ENCODE results near the gene KCNA2.

KCNA2 gene

GRCh38 chr1:110605901-110606656 is at the start of gene KCNA2:
Gene KCNA2 (minus strand): TSS chr1:110606358. CDS start chr1:110604782, 1,576 bp downstream.
- H3K4me1 Mint-ChIP-seq = peaks cover 5% of the 10 kb centered on the region

DNA sequence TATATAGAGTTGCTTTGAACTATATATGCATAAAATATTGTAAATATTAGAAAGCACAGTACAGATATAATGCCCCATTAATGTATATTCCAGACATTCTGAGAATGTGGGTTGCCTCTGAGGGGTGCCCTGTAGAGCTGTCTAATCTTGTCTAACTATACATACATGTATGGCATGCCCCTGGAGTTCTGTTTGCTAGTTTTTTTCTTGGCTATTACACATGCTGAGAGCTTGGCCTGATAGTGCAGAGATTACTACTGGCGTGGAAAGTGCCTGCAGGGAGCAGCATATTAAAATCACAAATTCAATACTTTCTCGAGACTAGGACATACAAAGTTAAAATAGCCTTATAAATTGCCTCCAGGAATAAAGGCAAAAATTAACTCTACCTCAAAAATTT is 44.5 kb upstream of the KCNA2 start:
- Mint-ChIP-seq H3K27me3 (ENCODE audit: low read depth) (peaks cover 14% of the 10 kb centered on the region), H3K27ac (no peak overlapping the region), H3K9me3 (no peaks in the 10 kb centered on the region), H3K4me3 (no peak overlapping the region), H3K4me1 (no peaks in the 10 kb centered on the region), H3K36me3 (ENCODE audit: low read depth) (no peaks in the 10 kb centered on the region)
- TF ChIP-seq CTCF (IDR thresholded peaks at IDR 0.05; ENCODE audit: unreplicated experiment in 3 of 3) = no peak

More at GRCh38 chr1:110605901-110606656, at the start of gene KCNA2:
- Mint-ChIP-seq H3K27ac (no peak within 1 kb of the TSS), H3K27me3 (ENCODE audit: low read depth) (peaks cover 86% of the 10 kb centered on the region), H3K36me3 (ENCODE audit: low read depth) (no peaks in the 10 kb centered on the region), H3K4me3 (peak within 1 kb of the TSS; percentile 82 to 87 (median 86)), H3K9me3 (no peaks in the 10 kb centered on the region)
- no peak for TF ChIP-seq CTCF (IDR thresholded peaks at IDR 0.05; ENCODE audit: unreplicated experiment in 3 of 3)

- H3K27ac Mint-ChIP-seq = no peak overlapping the region
- no peaks in the 10 kb centered on the region for H3K4me1 Mint-ChIP-seq
- no peak overlapping the region for H3K4me3 Mint-ChIP-seq
- no peaks in the 10 kb centered on the region for H3K36me3 Mint-ChIP-seq (ENCODE audit: low read depth)
- no peak for TF ChIP-seq CTCF (IDR thresholded peaks at IDR 0.05; ENCODE audit: unreplicated experiment in 3 of 3)
- peaks cover 10% of the 10 kb centered on the region for H3K27me3 Mint-ChIP-seq (ENCODE audit: low read depth)
- H3K9me3 Mint-ChIP-seq = no peaks in the 10 kb centered on the region
These were observed 42.3 kb upstream of the KCNA2 start for GRCh38 chr1:110648417-110648816.

- H3K27ac Mint-ChIP-seq = no peak overlapping the region
- no peak for TF ChIP-seq CTCF (IDR thresholded peaks at IDR 0.05; ENCODE audit: unreplicated experiment in 3 of 3)
- no peaks in the 10 kb centered on the region for H3K9me3 Mint-ChIP-seq
- no peak overlapping the region for H3K4me3 Mint-ChIP-seq
- no peaks in the 10 kb centered on the region for H3K36me3 Mint-ChIP-seq (ENCODE audit: low read depth)
- H3K27me3 Mint-ChIP-seq (ENCODE audit: low read depth) = peaks cover 10% of the 10 kb centered on the region
- no peaks in the 10 kb centered on the region for H3K4me1 Mint-ChIP-seq
These were observed 41.2 kb upstream of the KCNA2 start for GRCh38 chr1:110647254-110647891.

DNA sequence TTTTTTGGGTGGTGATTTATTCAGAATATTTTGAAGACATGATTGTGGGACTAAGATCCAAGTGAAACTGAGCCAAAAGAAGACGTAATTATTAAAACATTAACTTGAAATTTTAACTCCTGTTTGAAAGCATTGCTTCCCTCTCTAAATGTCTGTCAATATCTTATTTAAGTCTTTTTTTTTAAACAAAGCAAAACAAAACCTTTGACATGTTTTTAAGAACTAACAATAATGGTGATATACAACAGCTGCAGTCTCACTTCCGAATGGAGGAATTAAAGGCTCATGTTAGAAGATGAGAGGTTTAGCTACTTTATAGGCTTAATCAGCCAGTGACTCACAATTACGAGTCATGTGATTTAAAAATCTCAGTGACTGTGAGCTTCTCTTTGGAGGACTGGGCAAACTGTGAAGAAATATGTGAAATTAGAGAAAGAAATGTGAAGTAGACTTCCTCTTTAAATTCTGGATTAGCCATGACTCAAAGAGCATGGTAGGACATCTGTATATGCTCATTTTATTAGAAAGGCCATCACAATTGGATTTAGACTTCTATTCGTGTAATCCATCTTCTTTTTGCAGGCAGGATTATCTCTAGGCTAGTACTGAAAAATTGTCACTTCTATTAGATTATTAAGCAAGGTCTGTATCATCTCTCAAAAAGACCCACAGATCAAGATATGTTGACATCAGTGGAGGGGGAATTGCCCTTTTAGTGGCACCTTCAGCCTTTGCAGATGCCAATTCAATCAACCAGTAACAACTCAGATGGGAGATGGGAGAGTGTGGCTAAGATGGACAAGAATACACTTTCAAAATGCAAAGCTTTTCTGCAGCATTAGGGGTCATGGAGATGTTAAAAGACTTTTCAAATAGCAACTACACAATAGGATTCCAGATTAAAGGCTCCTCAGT is 39.9 kb upstream of the KCNA2 start:
- no peak overlapping the region for H3K27ac Mint-ChIP-seq
- TF ChIP-seq CTCF (IDR thresholded peaks at IDR 0.05; ENCODE audit: unreplicated experiment in 3 of 3) = no peak
- H3K4me3 Mint-ChIP-seq = no peak overlapping the region
- no peaks in the 10 kb centered on the region for H3K9me3 Mint-ChIP-seq
- no peaks in the 10 kb centered on the region for H3K36me3 Mint-ChIP-seq (ENCODE audit: low read depth)
- no peaks in the 10 kb centered on the region for H3K4me1 Mint-ChIP-seq
- H3K27me3 Mint-ChIP-seq (ENCODE audit: low read depth) = peaks cover 6% of the 10 kb centered on the region
